H1 (cell line): ENCODE measurements around the gene CXXC5. TPM values are rescaled to one million over a fixed set of nuclear protein-coding genes. Genes with fewer than 3 reads are reported as not detected.

Experiments used
- CTCF ChIA-PET: fragments of 300-600 bp; sonication (Branson Sonifier 250); formaldehyde crosslinking; loops from one replicate; lab custom pipeline; 2021; ENCODE audit not compliant: partially characterized antibody; lab: Charles Lee
- POLR2A ChIA-PET: fragments of 300-600 bp; sonication (Branson Sonifier 250); formaldehyde crosslinking; loops from one replicate; lab custom pipeline; 2021; ENCODE audit warnings: inconsistent platforms; ENCODE audit not compliant: partially characterized antibody; lab: Charles Lee
- DNase-seq, 2 experiments: peaks; one replicate each; pipeline versions ENCODE4 v3.0.0 to v3.0.0-alpha.2; 2010 to 2022; ENCODE audit warnings: low spot score in 2 of 2, low read depth in 1 of 2, mixed read lengths in 1 of 2
- FAIRE-seq: peaks from 2 replicates; lab custom pipeline; 2011; peaks lifted over from hg19 to GRCh38; lab: Jason Lieb, UNC
- H2AFZ ChIP-seq: 2 replicates; pipeline ENCODE4 v1.8.1; 2012; ENCODE audit warnings: low read length, inconsistent platforms
- H2AK5ac ChIP-seq: 2 replicates; pipeline ENCODE4 v1.6.1; 2013; ENCODE audit warnings: low read depth, low read length
- H2BK120ac ChIP-seq: replicated peaks from 2 replicates; pipeline ENCODE3; 2013; ENCODE audit warnings: low read depth, low read length, inconsistent platforms
- H2BK12ac ChIP-seq: 2 replicates; pipeline ENCODE4 v1.6.1; 2013; ENCODE audit warnings: low read depth, low read length
- H2BK15ac ChIP-seq: 2 replicates; pipeline ENCODE4 v1.6.1; 2013; ENCODE audit warnings: low read length
- H2BK20ac ChIP-seq: 2 replicates; pipeline ENCODE4 v1.6.1; 2013; ENCODE audit warnings: low read length
- H2BK5ac ChIP-seq: 2 replicates; pipeline ENCODE4 v1.6.1; 2013; ENCODE audit warnings: low read depth, low read length
- H3K14ac ChIP-seq: 2 replicates; pipeline ENCODE4 v1.6.1; 2013; ENCODE audit warnings: inconsistent platforms; ENCODE audit not compliant: insufficient read length
- H3K18ac ChIP-seq: 2 replicates; pipeline ENCODE4 v1.6.1; 2013; ENCODE audit warnings: low read length; ENCODE audit errors: extremely low read depth
- H3K23ac ChIP-seq: 2 replicates; pipeline ENCODE4 v1.6.1; 2013; ENCODE audit warnings: inconsistent platforms; ENCODE audit not compliant: insufficient read length
- H3K23me2 ChIP-seq: 2 replicates; pipeline ENCODE4 v1.6.1; 2013; ENCODE audit warnings: low read depth, low read length
- H3K27ac ChIP-seq: 2 replicates; pipeline ENCODE4 v1.6.1; 2011; ENCODE audit warnings: low read depth, low read length, inconsistent platforms
- H3K27me3 ChIP-seq, 4 experiments: replicated peaks in 1 of 4; 1 replicate in 1 of 4; 2 replicates in 3 of 4; pipeline versions ENCODE4 v1.6.1 to v1.8.1; 2011 to 2013; ENCODE audit warnings: low read length in 3 of 4, mild to moderate bottlenecking in 3 of 4, inconsistent platforms in 2 of 4, mixed read lengths in 2 of 4, moderate library complexity in 1 of 4; ENCODE audit not compliant: control insufficient read depth in 3 of 4, insufficient read depth in 3 of 4; ENCODE audit errors: extremely low read depth in 1 of 4
- H3K36me3 ChIP-seq, 4 experiments: 2 replicates each; pipeline versions ENCODE4 v1.6.1 to v1.8.1; 2011 to 2013; ENCODE audit warnings: mild to moderate bottlenecking in 4 of 4, low read length in 3 of 4, moderate library complexity in 2 of 4, control low read depth in 1 of 4, inconsistent platforms in 1 of 4; ENCODE audit not compliant: insufficient read depth in 4 of 4, control insufficient read depth in 2 of 4
- H3K4ac ChIP-seq: replicated peaks from 2 replicates; pipeline ENCODE3; 2013; ENCODE audit warnings: low read length, low read depth, mixed read lengths, inconsistent platforms; ENCODE audit not compliant: insufficient read length
- H3K4me1 ChIP-seq, 4 experiments: replicated peaks in 1 of 4; 1 replicate in 1 of 4; 2 replicates in 3 of 4; pipeline versions ENCODE4 v1.6.1 to v1.8.1; 2011 to 2013; ENCODE audit warnings: low read length in 3 of 4, inconsistent platforms in 2 of 4, mixed read lengths in 1 of 4; ENCODE audit not compliant: insufficient read depth in 4 of 4, control insufficient read depth in 3 of 4
- H3K4me2 ChIP-seq, 2 experiments: 2 replicates each; pipeline versions ENCODE4 v1.6.1 to v1.8.1; 2011 to 2013; ENCODE audit warnings: low read depth in 2 of 2, low read length in 2 of 2, control low read depth in 1 of 2, inconsistent platforms in 1 of 2, mild to moderate bottlenecking in 1 of 2; ENCODE audit not compliant: insufficient read depth in 1 of 2
- H3K4me3 ChIP-seq, 4 experiments: fragments of 200-600, 300-600 bp in 1 of 4; sonication (generic), shearing (Covaris generic), sonication (Bioruptor Twin) in 1 of 4; 2 replicates each; pipeline versions ENCODE4 v1.5.1 to v1.8.1; 2011 to 2016; ENCODE audit warnings: low read length in 4 of 4, low read depth in 3 of 4, control low read depth in 2 of 4, inconsistent platforms in 2 of 4, mild to moderate bottlenecking in 2 of 4, mixed read lengths in 1 of 4, moderate library complexity in 1 of 4; ENCODE audit not compliant: insufficient read depth in 2 of 4; ENCODE audit errors: extremely low read depth in 1 of 4
- H3K56ac ChIP-seq: replicated peaks from 2 replicates; pipeline ENCODE3; 2013; ENCODE audit warnings: low read depth, mild to moderate bottlenecking, mixed read lengths, low read length, inconsistent platforms; ENCODE audit not compliant: insufficient read length
- H3K79me1 ChIP-seq: 2 replicates; pipeline ENCODE4 v1.6.1; 2013; ENCODE audit warnings: low read depth, low read length, control low read depth
- H3K79me2 ChIP-seq, 2 experiments: 2 replicates each; pipeline versions ENCODE4 v1.6.1 to v1.8.1; 2012 to 2013; ENCODE audit warnings: low read length in 2 of 2, mild to moderate bottlenecking in 2 of 2, inconsistent platforms in 1 of 2; ENCODE audit not compliant: insufficient read depth in 2 of 2, control insufficient read depth in 1 of 2
- H3K9ac ChIP-seq, 4 experiments: replicated peaks in 1 of 4; 1 replicate in 1 of 4; 2 replicates in 3 of 4; pipeline versions ENCODE4 v1.6.1 to v1.8.1; 2011 to 2013; ENCODE audit warnings: low read depth in 3 of 4, low read length in 3 of 4, control low read depth in 2 of 4, mild to moderate bottlenecking in 2 of 4, moderate library complexity in 2 of 4, inconsistent platforms in 1 of 4; ENCODE audit errors: extremely low read depth in 1 of 4
- H3K9me3 ChIP-seq, 2 experiments: 2 replicates each; pipeline versions ENCODE4 v1.6.1 to v1.8.1; 2012 to 2013; ENCODE audit warnings: mild to moderate bottlenecking in 2 of 2, moderate library complexity in 2 of 2, control low read depth in 1 of 2, inconsistent platforms in 1 of 2, low read depth in 1 of 2, low read length in 1 of 2, mixed read lengths in 1 of 2; ENCODE audit not compliant: insufficient read depth in 2 of 2
- H4K20me1 ChIP-seq, 2 experiments: replicated peaks in 1 of 2; 2 replicates each; pipeline versions ENCODE3 to v1.8.1; 2011 to 2013; ENCODE audit warnings: inconsistent platforms in 2 of 2, low read length in 2 of 2, mild to moderate bottlenecking in 1 of 2; ENCODE audit not compliant: insufficient read depth in 2 of 2, control insufficient read depth in 1 of 2
- H4K5ac ChIP-seq: 2 replicates; pipeline ENCODE4 v1.6.1; 2013; ENCODE audit warnings: low read length, low read depth, mixed read lengths, inconsistent platforms; ENCODE audit not compliant: insufficient read length
- H4K8ac ChIP-seq: 2 replicates; pipeline ENCODE4 v1.8.0; 2013; ENCODE audit warnings: mild to moderate bottlenecking, moderate library complexity, low read length, inconsistent platforms; ENCODE audit not compliant: insufficient read depth; ENCODE audit errors: extremely low read depth
- H4K91ac ChIP-seq: replicated peaks from 2 replicates; pipeline ENCODE3; 2013; ENCODE audit warnings: low read length, mixed read lengths, inconsistent platforms; ENCODE audit not compliant: insufficient read length
- CBX5 ChIP-seq: fragments of 300-800, 300-1000 bp; sonication (generic); IDR thresholded peaks from 2 replicates; pipeline ENCODE4 v1.7.1; 2016; ENCODE audit warnings: antibody characterized with exemption, low read length, low read depth
- CEBPB ChIP-seq: IDR thresholded peaks from 2 replicates; pipeline ENCODE4 v1.6.1; 2012; ENCODE audit warnings: low read depth, low read length
- CHD1 ChIP-seq: IDR thresholded peaks from 2 replicates; pipeline ENCODE4 v1.6.1; 2012; ENCODE audit warnings: low read depth, low read length, improper control_type of control experiment
- CTBP2 ChIP-seq: IDR thresholded peaks from 2 replicates; pipeline ENCODE4 v1.7.0; 2011; ENCODE audit warnings: borderline replicate concordance, mild to moderate bottlenecking, moderate library complexity, mixed read lengths, low read length; ENCODE audit not compliant: insufficient read depth, insufficient read length
- KDM1A ChIP-seq: fragments of 200-600, 300-600 bp; sonication (generic); IDR thresholded peaks from 2 replicates; pipeline ENCODE4 v1.7.1; 2016; ENCODE audit warnings: mild to moderate bottlenecking, low read length, borderline replicate concordance
- MAFK ChIP-seq: IDR thresholded peaks from 2 replicates; pipeline ENCODE4 v1.6.1; 2012; ENCODE audit warnings: low read depth, mild to moderate bottlenecking, improper control_type of control experiment, low read length
- WGBS, 2 experiments: shearing (Covaris generic) in 1 of 2; methylation state at CpG; one replicate each; pipeline versions ENCODE4 v1.1.6 to v1.1.7; 2013 to 2015; ENCODE audit warnings: low lambda C conversion rate in 2 of 2, mixed read lengths in 2 of 2, inconsistent platforms in 1 of 2, low coverage in 1 of 2, missing lambda C conversion rate in 1 of 2; ENCODE audit not compliant: insufficient replicate concordance in 2 of 2, insufficient coverage in 1 of 2, insufficient read length in 1 of 2; ENCODE audit errors: extremely low coverage in 1 of 2, missing lambda C conversion rate in 1 of 2; 5-methylcytosine and 5-hydroxymethylcytosine counted together
- polyA plus RNA-seq, 7 experiments: library from polyadenylated mRNA; depleted of rRNA in 3 of 7; stranded (reverse) in 5 of 7; unstranded in 2 of 7; fragments of >200 nt in 5 of 7; fragments of 200-250 nt in 2 of 7; gene quantifications; 1 replicate in 5 of 7; 2 replicates in 1 of 7; 4 replicates in 1 of 7; pipeline versions ENCODE4 v1.2.1 to v1.2.3, GENCODE V29; 2011 to 2013; ENCODE audit warnings: missing spikeins in 2 of 7, mixed read lengths in 2 of 7
- total RNA-seq: library from RNA; stranded (reverse); fragmentation: NEBNext Ultra II Directional; extraction: Animal tissue kit (Norgen Biotek cat#: 25700); gene quantifications from 2 replicates; pipeline ENCODE4 v1.2.1, GENCODE V29; 2021

Gene CXXC5
- total and polyA plus RNA-seq, 2 of the 8 experiments (the other 6 are each of a cell fraction or from before 2014, with no cell fraction given): 61.4 to 74.0 TPM

- no peaks in the 10 kb centered on the region for H3K4me1 ChIP-seq
- TF ChIP-seq CEBPB: no peak
- TF ChIP-seq CHD1: no peak
- TF ChIP-seq MAFK: no peak
- TF ChIP-seq CBX5: no peak
- TF ChIP-seq KDM1A: no peak
- TF ChIP-seq CTBP2: no peak
- no peak overlapping the region for H2BK5ac ChIP-seq
- no peak overlapping the region for H3K14ac ChIP-seq
- no peak overlapping the region for H2BK120ac ChIP-seq
- H2BK15ac ChIP-seq: no peak overlapping the region
- H3K23ac ChIP-seq: no peak overlapping the region
- DNase-seq (no peak), FAIRE-seq (no peak)
- H2BK20ac ChIP-seq: no peak overlapping the region
- no peaks in the 10 kb centered on the region for H3K36me3 ChIP-seq
- H3K56ac ChIP-seq: no peak overlapping the region
- no peak overlapping the region for H3K27ac ChIP-seq
- no peaks in the 10 kb centered on the region for H4K20me1 ChIP-seq
- no peaks in the 10 kb centered on the region for H3K23me2 ChIP-seq
- WGBS, 2 experiments: 96% methylated on average over 3 of the region's 3 CpGs; no CpG with 5 or more reads in 1 of the 2 experiments
- no peak overlapping the region for H3K4me2 ChIP-seq
- no peaks in the 10 kb centered on the region for H3K79me2 ChIP-seq
- H4K8ac ChIP-seq: no peak overlapping the region
- H3K9ac ChIP-seq: no peak overlapping the region
- H4K91ac ChIP-seq: no peak overlapping the region
- ChIA-PET POLR2A (interaction anchor here (1.2 kb wide), 1 partner anchor 16 kb away, joined by 3 read pairs; no protein-coding TSS in a partner anchor), CTCF (interaction anchor here (0.9 to 2.4 kb wide), 4 partner anchors 15 to 242 kb away, joined by 3 to 10 read pairs (median 3); no protein-coding TSS in a partner anchor)
- no peaks in the 10 kb centered on the region for H3K27me3 ChIP-seq
- H4K5ac ChIP-seq: no peak overlapping the region
- H3K18ac ChIP-seq: no peak overlapping the region
- no peaks in the 10 kb centered on the region for H3K79me1 ChIP-seq
- H3K4me3 ChIP-seq: no peak overlapping the region
- H2AFZ ChIP-seq: no peak overlapping the region
- no peaks in the 10 kb centered on the region for H3K9me3 ChIP-seq
- no peak overlapping the region for H3K4ac ChIP-seq
- H2BK12ac ChIP-seq: no peak overlapping the region
- H2AK5ac ChIP-seq: no peak overlapping the region
These were observed 78.1 kb downstream of the CXXC5 start for GRCh38 chr5:139726248-139726647.
